ENCODE data around the gene PDE5A. TPM values are rescaled to one million over a fixed set of nuclear protein-coding genes. Genes with fewer than 3 reads are reported as not detected.

PDE5A gene
- total RNA-seq, 1 donor from 2014 or later: 3.2 TPM

DNA sequence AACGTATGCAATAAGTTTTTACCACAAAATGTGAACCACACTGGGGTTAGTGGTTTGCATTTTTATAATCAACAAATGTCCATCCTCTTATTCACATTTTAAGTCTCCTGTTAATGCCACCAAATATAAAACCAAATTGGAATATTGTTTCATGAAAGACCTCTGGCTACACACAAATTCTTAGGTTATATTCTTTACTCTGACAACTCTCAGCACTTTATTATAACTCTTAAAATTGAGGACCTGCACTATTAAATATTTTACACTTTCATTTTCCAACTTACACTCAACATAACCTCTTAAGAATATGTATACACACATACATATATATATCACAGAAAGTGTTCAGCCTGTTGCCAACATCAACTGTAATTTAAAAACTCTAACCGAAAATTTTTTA is 2.8 kb downstream of the PDE5A start:
- TF ChIP-seq, protein P1, sequence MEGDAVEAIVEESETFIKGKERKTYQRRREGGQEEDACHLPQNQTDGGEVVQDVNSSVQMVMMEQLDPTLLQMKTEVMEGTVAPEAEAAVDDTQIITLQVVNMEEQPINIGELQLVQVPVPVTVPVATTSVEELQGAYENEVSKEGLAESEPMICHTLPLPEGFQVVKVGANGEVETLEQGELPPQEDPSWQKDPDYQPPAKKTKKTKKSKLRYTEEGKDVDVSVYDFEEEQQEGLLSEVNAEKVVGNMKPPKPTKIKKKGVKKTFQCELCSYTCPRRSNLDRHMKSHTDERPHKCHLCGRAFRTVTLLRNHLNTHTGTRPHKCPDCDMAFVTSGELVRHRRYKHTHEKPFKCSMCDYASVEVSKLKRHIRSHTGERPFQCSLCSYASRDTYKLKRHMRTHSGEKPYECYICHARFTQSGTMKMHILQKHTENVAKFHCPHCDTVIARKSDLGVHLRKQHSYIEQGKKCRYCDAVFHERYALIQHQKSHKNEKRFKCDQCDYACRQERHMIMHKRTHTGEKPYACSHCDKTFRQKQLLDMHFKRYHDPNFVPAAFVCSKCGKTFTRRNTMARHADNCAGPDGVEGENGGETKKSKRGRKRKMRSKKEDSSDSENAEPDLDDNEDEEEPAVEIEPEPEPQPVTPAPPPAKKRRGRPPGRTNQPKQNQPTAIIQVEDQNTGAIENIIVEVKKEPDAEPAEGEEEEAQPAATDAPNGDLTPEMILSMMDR (IDR thresholded peaks at IDR 0.05; ENCODE audit: partially characterized antibody, unreplicated experiment): no peak
- no peaks in the 10 kb centered on the region for H3K36me3 Mint-ChIP-seq (ENCODE audit: unreplicated experiment)
- no peak for DNase-seq
- no peak overlapping the region for H3K27ac Mint-ChIP-seq (ENCODE audit: unreplicated experiment)
- peaks cover 6% of the 10 kb centered on the region for H3K4me1 Mint-ChIP-seq (ENCODE audit: low read depth, unreplicated experiment)
- peaks cover 2% of the 10 kb centered on the region for H3K9me3 Mint-ChIP-seq (ENCODE audit: unreplicated experiment)
- H3K27me3 Mint-ChIP-seq (ENCODE audit: unreplicated experiment): peaks cover 4% of the 10 kb centered on the region
- H3K4me3 Mint-ChIP-seq (ENCODE audit: unreplicated experiment): no peak overlapping the region

DNA sequence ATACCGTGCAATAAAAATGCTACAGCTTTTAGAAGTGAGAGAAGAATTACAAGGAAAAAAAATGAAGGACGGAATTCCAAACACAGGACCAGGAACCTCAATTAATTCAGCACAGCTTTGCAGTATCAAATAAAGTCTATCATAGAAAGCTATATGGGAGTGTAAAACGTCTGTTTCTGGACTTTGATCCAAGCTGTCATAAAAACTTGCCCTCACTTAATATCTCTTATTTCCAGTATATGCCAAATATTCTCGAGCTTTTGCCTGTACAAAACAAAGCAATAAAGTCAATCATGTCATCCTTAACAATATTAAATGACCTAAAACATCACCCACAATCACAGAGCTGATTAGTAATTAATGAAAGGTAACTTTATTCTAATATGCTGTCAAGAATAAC is 4.2 kb downstream of the PDE5A start:
- H3K4me3 Mint-ChIP-seq (ENCODE audit: unreplicated experiment): no peak overlapping the region
- H3K4me1 Mint-ChIP-seq (ENCODE audit: low read depth, unreplicated experiment): peaks cover 6% of the 10 kb centered on the region
- no peak for DNase-seq
- TF ChIP-seq, protein P1 (IDR thresholded peaks at IDR 0.05; ENCODE audit: partially characterized antibody, unreplicated experiment): no peak
- peaks cover 2% of the 10 kb centered on the region for H3K9me3 Mint-ChIP-seq (ENCODE audit: unreplicated experiment)
- H3K36me3 Mint-ChIP-seq (ENCODE audit: unreplicated experiment): no peaks in the 10 kb centered on the region
- H3K27ac Mint-ChIP-seq (ENCODE audit: unreplicated experiment): no peak overlapping the region
- H3K27me3 Mint-ChIP-seq (ENCODE audit: unreplicated experiment): peaks cover 4% of the 10 kb centered on the region

DNA sequence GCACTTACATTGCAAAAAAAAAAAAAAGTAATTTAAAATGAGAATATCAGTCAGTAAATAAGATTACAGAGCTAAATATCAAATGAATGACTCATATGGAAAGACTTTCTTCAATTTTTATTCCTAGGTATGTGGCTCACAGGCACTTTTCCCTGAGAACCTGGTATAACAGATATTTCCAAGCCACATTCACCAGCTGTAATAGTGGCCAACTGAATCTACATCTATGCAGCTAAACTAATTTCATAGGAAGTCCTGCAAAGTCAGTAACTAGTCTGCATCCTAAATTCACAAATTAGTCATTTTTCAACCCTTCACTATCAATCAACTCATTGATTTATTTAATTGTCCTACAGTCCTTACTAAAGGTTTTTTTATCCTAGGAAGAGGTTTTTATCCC is 5.6 kb downstream of the PDE5A start:
- H3K9me3 Mint-ChIP-seq (ENCODE audit: unreplicated experiment): peaks cover 2% of the 10 kb centered on the region
- no peak overlapping the region for H3K27ac Mint-ChIP-seq (ENCODE audit: unreplicated experiment)
- no peak for DNase-seq
- H3K36me3 Mint-ChIP-seq (ENCODE audit: unreplicated experiment): no peaks in the 10 kb centered on the region
- H3K4me1 Mint-ChIP-seq (ENCODE audit: low read depth, unreplicated experiment): peaks cover 6% of the 10 kb centered on the region
- no peak overlapping the region for H3K4me3 Mint-ChIP-seq (ENCODE audit: unreplicated experiment)
- TF ChIP-seq, protein P1 (IDR thresholded peaks at IDR 0.05; ENCODE audit: partially characterized antibody, unreplicated experiment): no peak
- peaks cover 4% of the 10 kb centered on the region for H3K27me3 Mint-ChIP-seq (ENCODE audit: unreplicated experiment)

DNA sequence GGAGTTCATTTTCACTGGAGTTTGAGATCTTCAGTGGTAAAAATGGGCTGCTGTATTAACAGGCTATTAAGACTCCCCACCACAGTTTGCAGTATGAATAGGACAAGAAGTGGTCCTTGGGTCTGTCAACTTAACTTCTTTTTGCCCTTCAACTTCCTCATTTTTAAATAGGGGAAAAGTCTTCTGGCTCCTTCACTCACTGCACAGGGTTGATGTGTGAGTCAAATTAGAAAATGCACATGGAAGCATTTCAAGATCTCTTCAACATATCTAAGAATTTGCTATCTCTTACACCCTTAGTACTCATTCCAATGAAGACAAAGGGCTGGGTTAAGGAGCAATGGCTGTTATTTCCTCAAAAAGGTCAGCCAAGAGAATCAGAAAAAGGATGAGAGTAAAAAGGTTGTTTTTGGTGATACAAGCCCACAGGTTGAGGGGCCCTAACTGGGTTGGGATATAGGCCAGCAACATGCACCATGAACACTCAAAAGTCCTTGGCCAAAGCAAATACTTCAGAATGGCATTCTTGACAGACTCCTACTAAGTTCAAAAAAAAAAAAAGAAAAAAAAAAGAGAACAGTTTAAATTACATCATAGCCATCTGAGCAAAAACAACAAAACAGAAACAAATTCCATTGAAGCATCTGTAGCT is 13.4 kb downstream of the PDE5A start:
- Mint-ChIP-seq H3K4me3 (ENCODE audit: unreplicated experiment) (no peak overlapping the region), H3K27ac (ENCODE audit: unreplicated experiment) (no peak overlapping the region), H3K36me3 (ENCODE audit: unreplicated experiment) (no peaks in the 10 kb centered on the region), H3K27me3 (ENCODE audit: unreplicated experiment) (no peaks in the 10 kb centered on the region), H3K9me3 (ENCODE audit: unreplicated experiment) (no peaks in the 10 kb centered on the region), H3K4me1 (ENCODE audit: low read depth, unreplicated experiment) (no peaks in the 10 kb centered on the region)
- TF ChIP-seq, protein P1 (IDR thresholded peaks at IDR 0.05; ENCODE audit: partially characterized antibody, unreplicated experiment): no peak
- DNase-seq: no peak

DNA sequence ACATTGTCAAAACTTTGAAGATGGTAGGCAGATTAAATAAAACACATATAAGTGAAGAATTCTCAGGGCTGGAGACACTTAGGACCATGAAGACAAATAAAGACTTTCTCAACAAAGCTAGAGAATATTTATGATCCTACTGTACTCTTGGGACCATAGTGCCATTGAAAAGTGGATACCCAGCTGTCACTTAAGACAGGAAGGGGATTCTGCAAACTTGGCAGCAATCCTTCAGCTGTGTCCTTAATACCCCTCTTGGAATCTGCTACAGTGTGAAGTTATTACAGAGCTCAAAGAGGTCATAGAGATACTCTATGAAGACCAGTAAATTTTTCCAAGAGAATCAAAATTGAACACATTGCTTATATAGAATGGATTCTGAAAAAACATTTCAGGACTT is 24.3 kb downstream of the PDE5A start:
- DNase-seq: no peak
- Mint-ChIP-seq H3K9me3 (ENCODE audit: unreplicated experiment) (no peaks in the 10 kb centered on the region), H3K27me3 (ENCODE audit: unreplicated experiment) (peaks cover 2% of the 10 kb centered on the region)

More for the DNA sequence above, 24.3 kb downstream of the PDE5A start:
- no peak overlapping the region for H3K4me3 Mint-ChIP-seq (ENCODE audit: unreplicated experiment)
- H3K36me3 Mint-ChIP-seq (ENCODE audit: unreplicated experiment): no peaks in the 10 kb centered on the region
- H3K27ac Mint-ChIP-seq (ENCODE audit: unreplicated experiment): no peak overlapping the region
- peaks cover 5% of the 10 kb centered on the region for H3K4me1 Mint-ChIP-seq (ENCODE audit: low read depth, unreplicated experiment)
- TF ChIP-seq, protein P1 (IDR thresholded peaks at IDR 0.05; ENCODE audit: partially characterized antibody, unreplicated experiment): no peak
